Dermis blood vessel endothelial cell (primary cell): ENCODE measurements around the gene FNBP1. TPM values are rescaled to one million over a fixed set of nuclear protein-coding genes. Genes with fewer than 3 reads are reported as not detected.
"Not testable (repeated sequence)": the region's sequence is repeated elsewhere in the genome, so short reads cannot be mapped to it uniquely, and the experiment has no call there.

ENCODE experiments used
- DNase-seq: peaks from one replicate; pipeline ENCODE4 v3.0.0; 2010
- total RNA-seq: library from RNA; depleted of rRNA; stranded (reverse); fragments of >200 nt; gene quantifications from 2 replicates; pipeline ENCODE4 v1.2.3, GENCODE V29; 2014

The FNBP1 gene
- total RNA-seq, 1 donor from 2014 or later, result 49.5 TPM

DNA sequence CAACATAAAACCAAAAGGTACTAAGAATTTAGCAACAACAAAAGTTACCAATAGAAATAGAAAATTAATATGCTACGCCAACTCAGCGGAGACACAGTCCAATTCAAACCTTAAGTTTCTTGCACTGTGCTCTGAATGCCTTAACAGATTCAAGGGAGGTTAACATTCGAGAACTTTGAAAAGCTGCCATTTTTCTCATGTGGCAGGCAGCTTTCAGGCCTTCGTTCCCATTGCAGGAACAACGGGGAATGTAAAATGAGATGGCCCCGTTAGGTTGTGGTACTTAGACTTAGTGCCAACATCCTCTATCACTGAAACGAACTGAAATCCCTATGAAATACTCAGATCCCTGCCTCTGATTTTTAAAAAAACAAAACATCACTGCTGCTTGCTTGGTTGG, 22.4 kb downstream of the FNBP1 start:
- DNase-seq, result no peak

DNA sequence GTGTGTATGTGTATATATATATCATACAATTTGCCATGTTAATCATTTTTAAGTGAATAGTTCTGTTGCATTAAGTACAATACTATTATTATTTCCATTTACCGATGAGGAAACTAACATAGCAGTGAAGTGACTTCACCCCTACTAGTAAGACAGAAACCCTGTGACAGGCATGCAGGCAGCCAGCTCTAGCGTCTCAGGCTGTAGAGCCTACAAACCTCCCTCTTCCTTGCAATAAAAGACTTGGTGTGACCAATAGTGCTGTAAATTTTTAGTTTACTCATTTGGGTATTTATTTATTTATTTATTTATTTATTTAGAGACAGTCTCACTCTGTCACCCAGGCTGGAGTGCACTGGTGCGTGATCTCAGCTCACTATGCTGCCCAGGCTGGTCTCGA, 24.7 kb downstream of the FNBP1 start:
- DNase-seq, result no peak

DNA sequence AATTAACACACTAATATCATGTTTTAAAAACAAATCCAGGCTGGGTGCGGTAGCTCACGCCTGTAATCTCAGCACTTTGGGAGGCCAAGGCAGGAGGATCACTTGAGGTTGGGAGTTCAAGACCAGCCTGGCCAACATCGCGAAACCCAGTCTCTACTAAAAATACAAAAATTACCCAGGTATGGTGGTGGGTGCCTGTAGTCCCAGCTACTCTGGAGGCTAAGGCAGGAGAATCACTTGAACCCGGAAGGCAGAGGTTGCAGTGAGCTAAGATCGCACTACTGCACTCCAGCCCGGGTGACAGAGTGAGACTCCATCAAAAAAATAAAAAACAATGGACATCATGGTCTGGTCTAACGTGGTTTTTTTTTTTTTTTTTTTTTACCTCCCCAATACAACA, 25.5 kb downstream of the FNBP1 start:
- not testable (repeated sequence) for DNase-seq

DNA sequence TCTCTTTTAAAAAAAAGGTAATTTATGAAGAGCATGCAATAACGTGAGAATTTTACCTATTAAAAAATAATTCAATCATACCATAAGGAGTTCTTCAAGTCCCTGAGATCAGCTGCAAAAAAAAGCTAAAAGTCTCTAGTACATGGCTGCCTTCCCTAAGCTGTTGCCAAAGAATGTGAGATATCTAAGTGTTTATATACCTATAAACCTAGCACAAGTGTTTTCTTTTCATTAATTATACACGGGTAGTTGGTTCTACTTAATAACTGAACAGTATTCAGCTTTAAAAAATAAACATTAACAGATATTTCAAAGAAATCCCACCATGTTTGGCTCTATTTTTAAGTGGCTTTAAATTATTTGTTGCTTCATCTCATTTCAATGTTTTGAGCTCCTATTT, 25.9 kb downstream of the FNBP1 start:
- no peak for DNase-seq

DNA sequence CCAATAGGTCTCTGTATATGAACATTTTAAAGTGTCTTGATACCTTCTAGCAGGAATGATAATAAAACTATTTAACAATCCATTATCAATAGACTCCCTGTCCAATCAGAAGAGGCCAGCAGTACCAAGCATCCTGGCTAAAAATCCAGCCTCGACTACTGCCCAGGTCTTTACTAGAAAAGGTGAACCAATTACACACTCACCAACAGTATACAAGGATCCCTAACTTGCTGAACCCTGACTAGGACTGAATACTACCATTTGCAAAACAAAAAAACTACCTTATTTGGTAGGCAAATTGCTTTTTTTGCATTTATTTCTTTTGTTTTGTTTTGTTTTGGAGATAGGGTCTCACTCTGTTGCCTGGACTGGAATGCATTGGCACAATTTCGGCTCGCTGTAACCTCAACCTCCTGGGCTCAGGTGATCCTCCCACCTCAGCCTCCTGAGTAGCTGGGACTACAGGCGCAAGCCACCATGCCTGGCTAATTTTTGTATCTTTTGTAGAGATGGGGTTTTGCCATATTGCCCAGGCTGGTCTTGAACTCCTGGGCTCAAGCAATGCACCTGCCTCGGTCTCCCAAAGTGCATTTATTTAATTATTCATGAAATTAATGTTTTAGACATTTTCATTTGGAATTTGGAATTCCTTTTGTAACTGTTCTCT, 27.5 kb downstream of the FNBP1 start:
- DNase-seq, result no peak

DNA sequence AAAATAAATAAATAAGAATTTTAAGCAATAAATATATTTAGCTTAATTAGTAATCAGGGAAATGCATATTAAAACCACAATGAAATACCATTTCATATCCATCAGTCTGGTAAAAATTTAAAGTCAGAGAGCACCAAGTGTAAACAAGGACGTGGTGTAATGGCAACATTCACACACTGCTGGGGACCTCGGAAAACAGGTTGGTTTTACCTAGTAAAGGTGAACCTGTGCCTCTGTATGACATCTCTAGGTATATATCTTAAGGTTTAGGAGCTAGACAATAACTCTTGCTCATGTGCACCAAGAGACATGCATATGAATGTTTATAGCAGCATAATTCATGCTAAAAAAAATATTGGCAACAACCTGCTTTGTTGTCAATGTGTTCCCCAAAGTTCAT, 29.7 kb downstream of the FNBP1 start:
- no peak for DNase-seq

DNA sequence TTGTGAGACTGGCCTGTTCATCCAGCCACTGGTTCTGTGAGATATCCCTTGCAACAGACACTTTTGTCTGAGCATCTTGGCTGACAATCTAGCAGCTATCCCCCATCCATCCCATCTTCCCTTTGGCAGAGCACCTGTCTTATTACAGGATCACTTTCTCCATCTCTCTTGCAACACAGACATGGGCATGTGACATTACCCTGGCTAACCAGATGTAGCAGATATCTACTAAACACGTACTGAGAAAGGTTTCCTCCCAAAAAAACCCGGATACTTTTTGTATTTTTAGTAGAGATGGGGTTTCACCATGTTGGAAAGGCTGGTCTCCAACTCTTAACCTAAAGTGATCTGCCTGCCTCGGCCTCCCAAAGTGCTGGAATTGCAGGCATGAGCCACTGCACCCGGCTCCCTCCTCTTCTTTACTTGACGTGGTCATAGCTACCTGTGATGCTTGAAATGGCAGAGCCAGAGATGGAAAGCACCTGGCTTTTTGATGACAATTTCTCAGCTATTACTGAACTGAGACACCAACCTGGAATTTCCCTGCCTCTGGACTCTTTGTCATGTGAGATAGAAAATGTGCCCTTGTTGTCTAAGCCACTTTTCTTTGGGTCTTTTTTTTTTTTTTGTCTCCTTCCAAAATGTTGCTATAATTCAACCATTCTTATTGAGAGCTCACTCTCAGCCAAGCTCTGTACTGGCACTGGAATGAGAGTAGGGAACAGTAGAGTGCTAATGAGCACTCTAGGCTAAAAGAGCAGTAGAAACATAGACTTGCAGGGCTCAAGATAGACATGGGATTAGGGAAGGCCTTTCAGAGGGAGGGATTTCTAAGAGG, 32.6 kb downstream of the FNBP1 start:
- DNase-seq, result no peak

DNA sequence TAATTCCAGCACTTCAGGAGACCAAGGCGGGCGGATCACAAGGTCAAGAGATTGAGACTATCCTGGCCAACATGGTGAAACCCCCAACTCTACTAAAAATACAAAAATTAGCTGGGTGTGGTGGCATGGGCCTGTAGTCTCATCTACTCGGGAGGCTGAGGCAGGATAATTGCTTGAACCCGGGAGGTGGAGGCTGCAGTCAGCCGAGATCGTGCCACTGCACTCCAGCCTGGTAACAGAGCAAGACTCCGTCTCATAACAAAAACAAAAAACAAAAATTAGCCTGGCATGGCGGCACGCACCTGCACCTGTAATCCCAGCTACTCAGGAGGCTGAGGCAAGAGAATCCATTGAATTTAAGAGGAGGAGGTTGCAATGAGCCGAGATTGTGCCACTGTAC, 33.4 kb downstream of the FNBP1 start:
- not testable (repeated sequence) for DNase-seq

DNA sequence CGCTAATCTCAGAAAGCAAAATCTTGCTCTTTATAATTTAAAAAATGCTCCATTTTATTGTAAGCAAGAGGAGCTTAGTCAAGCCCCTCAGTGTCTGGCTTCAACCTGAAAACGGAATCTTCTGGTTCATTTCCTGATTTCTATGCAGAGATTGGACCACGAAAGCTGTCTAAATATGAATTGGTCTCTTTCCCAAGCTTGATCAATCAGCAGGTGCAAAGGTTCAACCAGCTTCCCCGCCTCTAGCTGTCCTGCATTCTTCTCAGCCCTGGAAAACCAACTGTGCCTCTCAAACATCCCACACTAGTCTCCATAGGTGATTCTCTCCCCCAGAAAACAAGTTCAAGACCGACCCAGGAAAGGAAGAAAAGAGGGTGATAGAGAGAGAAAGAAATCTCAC, 34.5 kb downstream of the FNBP1 start:
- no peak for DNase-seq

DNA sequence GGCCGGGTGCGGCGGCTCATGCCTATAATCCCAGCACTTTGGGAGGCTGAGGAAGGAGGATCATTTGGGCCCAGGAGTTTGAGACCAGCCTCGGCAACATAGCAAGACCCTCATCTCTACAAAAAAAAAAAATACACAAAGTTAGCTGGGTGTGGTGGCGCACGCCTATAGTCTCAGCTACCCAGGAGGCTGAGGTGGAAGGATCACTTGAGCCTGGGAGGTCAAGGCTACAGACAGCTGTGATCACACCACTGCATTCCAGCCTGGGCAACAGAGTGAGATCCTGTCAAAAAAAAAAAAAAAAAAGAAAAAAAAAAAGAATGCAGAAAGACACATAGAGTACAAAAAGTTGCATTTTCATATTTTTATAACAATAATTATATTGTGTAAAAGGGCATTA, 36.0 kb downstream of the FNBP1 start:
- not testable (repeated sequence) for DNase-seq

DNA sequence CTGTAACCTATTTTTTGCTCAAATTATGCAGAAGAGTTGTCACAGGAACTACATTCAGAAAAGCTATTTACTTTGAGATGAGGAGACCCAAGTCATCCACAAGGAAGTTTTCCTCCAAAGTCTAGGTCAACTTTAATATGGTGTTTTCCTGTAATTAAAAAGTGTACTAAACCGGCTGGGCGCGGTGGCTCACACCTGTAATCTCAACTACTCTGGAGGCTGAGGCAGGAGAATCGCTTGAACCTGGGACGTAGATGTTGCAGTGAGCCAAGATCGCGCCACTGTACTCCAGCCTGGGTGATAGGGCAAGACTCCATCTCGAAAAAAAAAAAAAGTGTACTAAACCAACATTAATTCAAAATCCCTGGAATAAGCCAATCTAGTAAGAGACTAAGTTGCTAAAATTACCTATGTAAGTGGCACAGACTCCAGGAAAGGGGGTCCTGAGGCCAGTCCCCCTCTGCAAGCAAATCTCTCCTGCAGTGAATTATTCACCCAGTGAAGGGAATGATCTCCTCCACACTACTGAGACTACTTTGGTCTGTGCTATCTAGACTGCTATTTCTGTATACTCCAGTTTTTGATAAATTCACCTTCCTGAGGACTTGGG, 38.9 kb downstream of the FNBP1 start:
- DNase-seq, result no peak

DNA sequence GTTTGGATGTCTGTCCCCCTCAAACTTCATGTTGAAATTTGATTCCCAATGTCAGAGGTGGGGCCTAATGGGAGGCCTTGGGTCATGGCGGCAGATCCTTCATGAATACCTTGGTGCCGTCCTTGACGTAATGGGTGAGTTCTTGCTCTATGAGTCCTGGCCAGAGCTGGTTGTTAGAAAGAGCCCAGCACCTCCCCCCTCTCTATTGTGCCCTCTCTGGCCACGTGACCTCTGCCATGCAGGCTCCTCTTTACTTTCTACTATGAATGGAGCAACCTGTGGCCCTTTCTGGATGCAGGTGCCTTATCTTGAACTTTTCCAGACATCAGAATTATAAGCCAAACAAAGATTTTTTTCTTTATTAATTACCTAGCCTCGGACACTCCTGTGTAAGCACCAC, 40.7 kb downstream of the FNBP1 start:
- no peak for DNase-seq

DNA sequence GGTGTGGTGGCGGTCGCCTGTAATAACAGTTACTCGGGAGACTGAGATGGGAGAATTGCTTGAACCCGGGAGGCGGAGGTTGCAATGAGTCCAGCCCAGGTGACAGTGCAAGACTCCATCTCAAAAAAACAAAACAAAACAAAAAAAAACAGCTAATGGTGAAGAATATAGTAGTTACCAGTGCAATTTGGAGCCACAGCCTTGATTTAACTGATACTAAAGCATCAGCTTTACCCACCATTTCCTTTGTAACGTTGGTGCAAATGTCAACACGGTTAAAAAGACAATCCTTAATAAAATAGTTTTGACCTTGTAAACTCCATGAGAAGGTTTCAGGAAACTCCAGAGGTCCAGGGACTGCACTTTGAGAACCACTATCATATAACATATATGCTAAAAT, 41.8 kb downstream of the FNBP1 start:
- DNase-seq, result no peak

DNA sequence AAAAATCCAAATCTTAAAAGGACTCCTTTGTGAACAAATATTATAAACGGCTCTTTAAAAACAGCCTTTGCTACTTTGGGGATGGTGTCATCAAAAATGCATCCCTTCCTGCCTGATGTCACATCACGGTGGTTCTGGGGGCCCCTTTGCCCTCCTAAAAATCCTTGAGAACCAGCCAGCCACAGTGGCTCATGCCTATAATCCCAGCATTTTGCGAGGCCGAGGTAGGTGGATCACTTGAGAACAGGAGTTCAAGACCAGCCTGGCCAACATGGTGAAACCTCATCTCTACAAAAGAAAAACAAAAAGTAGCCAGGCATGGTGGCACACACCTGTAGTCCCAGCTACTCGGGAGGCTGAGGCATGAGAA, 43.9 kb downstream of the FNBP1 start:
- DNase-seq, result no peak

DNA sequence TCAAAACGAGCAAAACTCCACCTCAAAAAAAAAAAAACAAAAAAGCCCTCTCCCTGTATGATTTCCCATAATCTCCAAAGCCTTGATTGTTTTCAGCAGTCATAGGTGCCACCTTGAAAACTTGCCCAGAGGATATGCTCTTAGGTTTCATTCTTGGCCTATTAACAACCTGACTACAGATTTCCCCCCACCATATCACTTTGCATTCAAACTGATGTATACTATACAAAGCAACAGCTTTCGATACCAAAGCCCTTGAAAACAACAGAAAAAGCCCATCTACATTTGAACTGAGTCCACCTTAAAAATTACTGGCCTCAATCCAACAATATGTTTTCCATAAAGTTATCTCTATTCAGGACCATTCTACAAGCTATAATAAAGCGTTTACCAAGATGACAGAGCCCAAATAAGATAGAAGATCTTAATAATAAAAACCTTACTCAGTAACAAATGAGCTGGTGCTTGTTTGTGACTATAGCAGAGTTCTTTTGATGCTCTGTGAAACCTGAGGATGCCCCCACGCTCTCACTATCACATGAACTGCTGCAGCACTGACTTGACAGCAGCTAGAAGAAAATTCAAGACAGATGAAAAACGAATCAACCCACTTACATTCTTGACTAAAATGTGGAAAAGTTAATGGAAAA, 44.4 kb downstream of the FNBP1 start:
- DNase-seq, result no peak

DNA sequence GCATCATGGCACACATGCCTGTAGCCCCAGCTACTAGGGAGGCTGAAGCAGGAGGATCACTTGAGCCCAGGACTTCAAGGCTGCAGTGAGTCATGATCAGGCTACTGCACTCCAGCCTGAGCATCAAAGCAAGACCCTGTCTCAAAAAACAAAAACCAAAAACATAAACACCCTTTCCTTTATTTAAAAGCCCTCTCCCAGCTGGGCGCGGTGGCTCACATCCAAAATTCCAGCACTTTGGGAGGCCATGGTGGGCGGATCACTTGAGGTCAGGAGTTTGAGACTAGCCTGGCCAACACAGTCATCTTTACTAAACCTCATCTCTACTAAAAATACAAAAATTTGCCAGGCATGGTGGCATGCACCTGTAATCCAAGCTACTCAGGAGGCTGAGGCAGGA, 45.3 kb downstream of the FNBP1 start:
- DNase-seq, result not testable (repeated sequence)

DNA sequence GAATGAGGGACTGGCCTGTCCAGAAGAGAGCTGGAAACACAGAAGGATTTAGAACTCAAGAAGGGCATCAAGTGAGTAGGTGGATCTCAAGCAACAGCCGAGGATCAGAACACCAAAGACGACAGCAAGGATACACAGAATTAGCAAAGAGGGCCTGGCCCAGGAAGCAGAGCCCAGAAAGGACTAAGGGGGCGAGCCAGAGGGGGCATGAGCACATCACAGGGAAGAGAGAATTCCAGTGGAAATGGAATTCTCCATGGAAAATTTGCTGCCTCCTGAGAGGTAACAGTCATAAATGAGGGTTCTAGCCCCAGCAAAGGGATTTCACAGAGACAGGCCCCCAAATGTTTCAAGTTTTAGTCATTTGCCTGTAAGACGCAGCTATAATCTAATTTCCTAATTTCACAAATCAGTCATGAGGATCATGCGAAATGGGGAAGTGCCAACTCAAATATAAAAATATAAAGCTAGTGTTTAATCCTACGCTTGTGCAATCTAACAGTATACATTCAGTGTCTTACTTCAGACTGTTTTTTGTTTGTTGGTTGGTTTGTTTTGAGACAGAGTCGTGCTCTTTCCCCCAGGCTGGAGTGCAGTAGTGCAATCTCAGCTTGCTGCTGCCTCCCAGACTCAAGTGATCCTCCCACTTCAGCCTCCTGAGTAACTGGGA, 46.7 kb downstream of the FNBP1 start:
- DNase-seq, result no peak

DNA sequence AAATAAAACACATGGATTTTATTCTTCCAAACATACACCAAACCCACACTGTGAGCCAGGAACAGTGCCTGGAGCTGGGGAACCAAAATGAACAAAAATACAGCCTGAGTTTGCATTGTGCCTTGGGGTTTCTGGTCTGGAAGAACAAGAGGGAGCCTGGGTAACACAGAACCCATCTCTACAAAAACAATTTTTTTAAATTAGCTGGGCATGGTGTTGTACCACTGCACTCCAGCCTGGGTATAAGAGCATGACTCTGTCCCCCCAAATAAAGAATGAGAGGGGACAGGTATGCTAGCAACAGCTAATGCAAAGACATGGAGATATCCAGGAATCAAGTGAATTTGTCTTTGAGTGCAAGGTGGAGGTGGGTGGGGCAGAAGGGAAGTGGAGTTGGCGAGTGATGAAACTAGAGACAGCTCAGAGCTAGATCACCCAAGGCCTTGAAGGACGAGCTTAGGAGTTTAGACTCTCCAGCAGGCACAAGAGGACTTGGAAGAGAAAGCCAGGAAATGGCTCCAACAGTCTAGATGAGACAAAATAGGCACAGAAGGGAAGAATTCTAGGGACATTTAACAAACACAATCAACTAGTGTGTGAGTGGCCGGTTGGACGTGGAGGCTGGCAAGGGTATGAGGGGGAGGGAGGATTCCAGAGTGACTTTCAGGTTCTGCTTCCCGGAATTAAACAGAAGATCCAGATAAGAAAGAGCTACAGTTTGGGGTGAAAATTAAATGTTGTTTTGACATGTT, 47.4 kb downstream of the FNBP1 start:
- DNase-seq, result peak; percentile 34

DNA sequence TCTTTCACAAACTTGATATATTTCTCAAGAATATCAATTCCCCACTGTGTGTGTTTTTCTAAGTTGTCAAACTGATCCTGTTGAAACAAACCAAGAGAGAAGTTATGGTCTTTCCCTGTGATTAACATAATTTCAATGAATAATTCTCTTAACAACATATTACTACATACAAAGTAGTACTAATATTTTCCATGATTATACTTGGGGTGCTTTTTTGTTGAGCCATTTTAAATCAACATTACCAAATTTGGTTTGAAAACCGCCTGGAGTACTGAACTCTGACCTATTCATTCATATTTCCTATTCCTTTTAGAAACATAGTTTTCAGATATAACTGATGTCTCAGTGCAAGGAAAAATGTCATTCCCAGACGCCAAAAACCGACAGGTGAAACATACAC, 48.1 kb downstream of the FNBP1 start:
- DNase-seq, result peak; percentile 33

DNA sequence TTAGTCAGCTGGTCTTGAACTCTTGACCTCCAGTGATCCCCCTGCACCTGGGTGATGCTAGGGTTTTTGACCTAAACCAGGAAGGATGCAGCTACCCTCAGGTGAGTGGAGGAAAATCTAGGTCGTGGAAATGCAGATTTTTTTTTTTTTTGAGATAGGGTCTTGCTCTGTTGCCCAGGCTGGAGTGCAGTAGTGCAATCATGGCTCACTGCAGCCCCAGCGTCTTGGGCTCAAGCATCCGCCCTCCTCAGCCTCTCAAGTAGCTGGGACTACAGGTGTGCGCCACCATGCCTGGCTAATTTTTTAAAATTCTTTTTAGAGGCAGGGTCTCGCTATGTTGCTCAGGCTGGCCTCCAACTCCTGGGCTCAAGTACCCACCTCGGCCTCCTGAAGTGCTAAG, 51.9 kb downstream of the FNBP1 start:
- DNase-seq, result not testable (repeated sequence)

DNA sequence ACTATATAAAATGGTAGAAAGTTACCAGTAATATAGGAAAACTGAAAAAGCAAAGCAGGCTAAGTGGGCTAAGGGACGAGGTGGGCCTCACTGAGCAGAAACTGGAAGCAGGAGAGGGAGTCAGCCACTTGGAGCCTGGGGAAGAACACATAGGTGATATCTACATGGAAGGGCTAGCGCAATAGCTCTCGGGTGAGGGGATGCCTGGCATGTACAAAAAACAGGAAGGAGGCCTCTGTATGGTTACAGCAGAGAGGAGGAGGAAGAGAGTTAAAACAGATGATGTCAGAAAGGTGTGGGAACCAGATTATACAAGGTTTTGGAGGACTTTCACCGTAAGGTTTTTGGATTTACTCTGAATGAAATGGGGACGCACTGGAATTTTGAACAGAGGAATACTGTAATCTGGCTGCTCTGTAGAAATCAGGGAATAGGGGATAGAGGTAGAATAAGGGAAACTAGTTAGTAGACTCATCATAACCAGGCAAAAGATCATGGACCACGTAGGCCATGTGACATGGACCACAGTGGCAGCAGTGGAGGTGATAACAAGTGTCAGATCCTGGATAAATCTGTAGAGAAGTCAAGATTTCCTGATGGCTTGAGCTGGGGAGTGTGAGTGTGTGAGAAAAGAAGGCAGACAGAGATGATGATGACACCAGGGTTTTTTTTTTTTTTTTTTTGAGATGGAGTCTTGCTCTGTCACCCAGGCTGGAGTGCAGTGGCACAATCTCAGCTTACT, 52.5 kb downstream of the FNBP1 start:
- DNase-seq, result no peak
